ENCODE measurements around the gene SPAST.
"Not testable (repeated sequence)": the region's sequence is repeated elsewhere in the genome, so short reads cannot be mapped to it uniquely, and the experiment has no call there.

Gene SPAST

DNA sequence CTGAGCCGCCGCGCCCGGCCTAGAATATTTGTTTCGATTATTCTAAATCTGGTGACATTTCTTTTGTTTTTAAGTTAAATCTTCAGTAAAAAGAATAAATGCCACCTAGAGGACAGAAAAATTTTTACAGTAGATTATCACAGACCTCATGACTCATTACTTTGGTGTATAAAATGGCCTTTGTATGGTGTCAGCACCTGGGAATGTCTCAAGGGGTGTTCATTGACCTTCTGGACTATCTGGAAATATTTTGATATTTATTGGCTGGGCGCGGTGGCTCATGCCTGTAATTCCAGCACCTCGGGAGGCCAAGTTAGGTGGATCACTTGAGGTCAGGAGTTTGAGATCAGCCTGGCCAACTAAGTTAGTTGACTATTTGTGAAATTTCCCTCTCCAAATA lies 72.1 kb downstream of the SPAST start:
- no peak overlapping the region for H3K9ac ChIP-seq (ENCODE audit: low read depth, low read length)
- H3K4me3 ChIP-seq (ENCODE audit: low read length) = no peak overlapping the region
- peaks cover 6% of the 10 kb centered on the region for H3K36me3 ChIP-seq (ENCODE audit: insufficient read depth, low read length)
- H3K4me2 ChIP-seq (ENCODE audit: low read length) = no peak overlapping the region
- peaks cover 6% of the 10 kb centered on the region for H3K4me1 ChIP-seq (ENCODE audit: control insufficient read depth, insufficient read depth, low read length)
- H3K27me3 ChIP-seq (ENCODE audit: control insufficient read depth, insufficient read depth, low read length) = no peaks in the 10 kb centered on the region
- H3K9me3 ChIP-seq (replicated peaks; ENCODE audit: low read length) = no peaks in the 10 kb centered on the region

- no peak overlapping the region for H3K9ac ChIP-seq (ENCODE audit: low read depth, low read length)
- no peak overlapping the region for H3K4me2 ChIP-seq (ENCODE audit: low read length)
- peaks cover 6% of the 10 kb centered on the region for H3K4me1 ChIP-seq (ENCODE audit: control insufficient read depth, insufficient read depth, low read length)
- peaks cover 6% of the 10 kb centered on the region for H3K36me3 ChIP-seq (ENCODE audit: insufficient read depth, low read length)
- H3K4me3 ChIP-seq (ENCODE audit: low read length) = no peak overlapping the region
- H3K27me3 ChIP-seq (ENCODE audit: control insufficient read depth, insufficient read depth, low read length) = no peaks in the 10 kb centered on the region
- no peaks in the 10 kb centered on the region for H3K9me3 ChIP-seq (replicated peaks; ENCODE audit: low read length)
Observed at GRCh38 chr2:32136097-32136496, 72.7 kb downstream of the SPAST start.

DNA sequence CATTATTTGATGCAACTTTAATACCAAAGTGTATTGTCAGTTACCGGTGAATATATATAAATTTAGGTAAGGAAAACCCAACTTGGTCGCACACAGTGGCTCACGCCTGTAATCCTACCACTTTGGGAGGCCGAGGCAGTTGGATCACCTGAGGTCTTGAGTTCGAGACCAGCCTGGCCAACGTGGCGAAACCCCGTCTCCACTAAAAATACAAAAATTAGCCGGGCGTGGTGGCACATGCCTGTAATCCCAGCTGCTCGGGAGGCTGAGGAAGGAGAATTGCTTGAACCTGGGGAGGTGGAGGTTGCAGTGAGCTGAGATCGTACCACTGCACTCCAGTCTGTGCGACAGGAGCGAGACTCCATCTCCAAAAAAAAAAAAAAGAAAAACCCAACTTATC lies 88.2 kb downstream of the SPAST start:
- not testable (repeated sequence) for H3K36me3 ChIP-seq (ENCODE audit: insufficient read depth, low read length); H3K4me1 ChIP-seq (ENCODE audit: control insufficient read depth, insufficient read depth, low read length); H3K4me3 ChIP-seq (ENCODE audit: low read length); H3K9ac ChIP-seq (ENCODE audit: low read depth, low read length); H3K4me2 ChIP-seq (ENCODE audit: low read length); H3K27me3 ChIP-seq (ENCODE audit: control insufficient read depth, insufficient read depth, low read length); H3K9me3 ChIP-seq (replicated peaks; ENCODE audit: low read length)

DNA sequence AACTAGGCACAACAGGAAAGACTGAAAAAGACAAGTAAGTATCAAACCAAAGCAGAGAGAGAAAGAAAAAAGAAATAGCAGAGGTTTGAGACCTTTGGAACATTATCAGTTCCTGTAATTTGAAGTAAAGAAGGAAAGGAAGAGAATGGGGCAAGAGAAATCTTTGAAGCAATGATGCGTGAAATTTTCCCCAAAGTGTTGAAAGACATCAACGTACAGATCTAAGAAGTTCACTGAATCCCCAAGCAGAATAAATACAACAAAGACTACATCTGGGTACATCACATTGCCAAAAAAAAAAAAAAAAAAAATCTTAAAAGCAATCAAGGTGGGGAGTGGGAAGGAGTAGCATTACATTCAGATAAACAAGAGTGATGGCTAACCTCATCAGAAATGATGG lies 96.3 kb downstream of the SPAST start:
- Histone ChIP-seq H3K9ac (ENCODE audit: low read depth, low read length) (no peak overlapping the region), H3K4me3 (ENCODE audit: low read length) (no peak overlapping the region), H3K4me1 (ENCODE audit: control insufficient read depth, insufficient read depth, low read length) (no peaks in the 10 kb centered on the region), H3K27me3 (ENCODE audit: control insufficient read depth, insufficient read depth, low read length) (no peaks in the 10 kb centered on the region), H3K4me2 (ENCODE audit: low read length) (no peak overlapping the region), H3K9me3 (replicated peaks; ENCODE audit: low read length) (no peaks in the 10 kb centered on the region), H3K36me3 (ENCODE audit: insufficient read depth, low read length) (no peaks in the 10 kb centered on the region)

DNA sequence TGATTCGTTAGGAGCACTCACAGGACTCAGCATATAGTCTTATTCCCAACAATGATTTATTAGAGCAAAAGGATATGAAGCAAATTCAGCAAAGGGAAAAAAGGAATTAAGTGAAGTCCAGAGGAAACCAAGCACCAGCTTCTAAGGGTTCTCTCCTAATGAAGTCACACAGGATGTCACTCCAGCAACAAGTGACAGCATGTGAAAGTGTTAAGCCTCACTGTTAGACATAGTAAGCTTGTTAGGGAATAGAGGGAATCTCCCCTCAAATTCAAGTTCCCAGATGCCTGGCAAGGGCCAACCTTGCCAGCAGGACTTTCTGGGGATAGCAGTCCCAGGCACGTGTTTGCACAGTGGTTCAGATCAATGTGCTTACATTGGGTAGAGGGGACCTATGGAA lies 97.9 kb downstream of the SPAST start:
- Histone ChIP-seq H3K4me1 (ENCODE audit: control insufficient read depth, insufficient read depth, low read length) (no peaks in the 10 kb centered on the region), H3K36me3 (ENCODE audit: insufficient read depth, low read length) (no peaks in the 10 kb centered on the region)

DNA sequence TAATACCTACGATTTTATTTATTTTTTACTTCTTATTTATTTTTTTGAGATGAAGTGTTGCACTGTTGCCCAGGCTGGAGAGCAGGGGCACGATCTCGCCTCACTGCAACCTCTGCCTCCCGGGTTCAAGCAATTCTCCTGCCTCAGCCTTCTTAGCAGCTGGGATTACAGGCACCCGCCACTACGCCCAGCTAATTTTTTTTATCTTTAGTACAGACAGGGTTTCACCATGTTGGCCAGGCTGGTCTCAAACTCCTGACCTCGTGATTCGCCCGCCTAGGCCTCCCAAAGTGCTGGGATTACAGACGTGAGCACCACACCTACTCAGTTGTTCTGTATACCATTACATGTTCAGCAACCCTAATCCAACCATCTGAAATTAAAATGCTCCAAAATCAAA lies 100.9 kb downstream of the SPAST start:
- not testable (repeated sequence) for H3K27me3 ChIP-seq (ENCODE audit: control insufficient read depth, insufficient read depth, low read length); H3K9me3 ChIP-seq (replicated peaks; ENCODE audit: low read length); H3K36me3 ChIP-seq (ENCODE audit: insufficient read depth, low read length); H3K9ac ChIP-seq (ENCODE audit: low read depth, low read length); H3K4me1 ChIP-seq (ENCODE audit: control insufficient read depth, insufficient read depth, low read length)
- H3K4me3 ChIP-seq (ENCODE audit: low read length) = peak overlapping the region; percentile 84
- peak overlapping the region; percentile 90 for H3K4me2 ChIP-seq (ENCODE audit: low read length)

More for the DNA sequence above, 97.9 kb downstream of the SPAST start:
- Histone ChIP-seq H3K4me3 (ENCODE audit: low read length) (no peak overlapping the region), H3K9me3 (replicated peaks; ENCODE audit: low read length) (no peaks in the 10 kb centered on the region), H3K27me3 (ENCODE audit: control insufficient read depth, insufficient read depth, low read length) (no peaks in the 10 kb centered on the region), H3K9ac (ENCODE audit: low read depth, low read length) (no peak overlapping the region), H3K4me2 (ENCODE audit: low read length) (no peak overlapping the region)

GRCh38 chr2:32165027-32165347 lies 101.6 kb downstream of the SPAST start:
- H3K9ac ChIP-seq (ENCODE audit: low read depth, low read length) = peak overlapping the region; percentile 92
- H3K36me3 ChIP-seq (ENCODE audit: insufficient read depth, low read length); H3K4me1 ChIP-seq (ENCODE audit: control insufficient read depth, insufficient read depth, low read length); H3K27me3 ChIP-seq (ENCODE audit: control insufficient read depth, insufficient read depth, low read length); H3K9me3 ChIP-seq (replicated peaks; ENCODE audit: low read length): not testable (repeated sequence)
- H3K4me3 ChIP-seq (ENCODE audit: low read length) = peak overlapping the region; percentile 84
- H3K4me2 ChIP-seq (ENCODE audit: low read length) = peak overlapping the region; percentile 90

DNA sequence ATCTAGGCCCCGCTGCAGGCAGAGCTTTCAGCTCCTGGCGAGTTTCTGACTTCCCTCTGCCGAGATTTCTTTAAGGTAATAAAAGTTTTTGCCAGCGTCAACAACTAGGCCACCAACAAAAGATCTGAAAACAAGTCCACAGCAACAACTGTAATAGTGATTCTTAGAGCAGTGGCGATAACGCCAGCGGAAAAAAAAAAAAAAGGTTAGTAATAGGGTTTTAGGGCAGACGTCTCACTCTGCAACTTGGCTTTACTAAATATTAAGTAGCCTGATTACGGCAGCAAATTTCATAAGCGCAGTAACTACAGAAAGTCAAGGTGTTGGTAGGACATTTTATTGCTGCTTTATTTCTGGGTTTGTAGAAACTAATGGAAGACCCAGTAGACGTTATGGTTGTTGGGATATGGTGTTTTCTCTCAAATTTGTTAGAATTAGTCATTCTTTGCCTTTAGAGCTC lies 102.8 kb downstream of the SPAST start:
- peak overlapping the region; percentile 84 for H3K4me3 ChIP-seq (ENCODE audit: low read length)
- no peaks in the 10 kb centered on the region for H3K9me3 ChIP-seq (replicated peaks; ENCODE audit: low read length)
- peak overlapping the region; percentile 92 for H3K9ac ChIP-seq (ENCODE audit: low read depth, low read length)
- H3K4me2 ChIP-seq (ENCODE audit: low read length) = peak overlapping the region; percentile 90
- H3K27me3 ChIP-seq (ENCODE audit: control insufficient read depth, insufficient read depth, low read length) = no peaks in the 10 kb centered on the region
- peaks cover 6% of the 10 kb centered on the region for H3K36me3 ChIP-seq (ENCODE audit: insufficient read depth, low read length)
- peaks cover 5% of the 10 kb centered on the region for H3K4me1 ChIP-seq (ENCODE audit: control insufficient read depth, insufficient read depth, low read length)

DNA sequence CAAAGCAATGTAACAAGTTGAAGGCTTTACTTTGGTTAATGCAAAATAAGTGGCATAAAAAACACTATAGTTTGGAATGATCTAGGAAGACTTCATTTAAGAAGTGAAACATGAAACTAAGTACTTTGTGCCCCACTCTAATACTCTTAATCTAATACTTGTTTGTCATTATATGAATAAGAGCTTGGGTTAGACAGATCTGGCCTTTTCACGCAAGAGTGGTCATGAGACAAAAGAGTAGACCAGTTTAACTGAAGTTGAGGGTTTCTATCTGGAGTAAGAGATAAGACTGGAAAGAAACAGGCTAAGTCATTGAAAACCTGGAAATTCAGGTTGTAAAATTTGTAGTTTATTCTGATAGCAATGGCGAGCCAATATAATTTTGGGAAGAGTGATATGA lies 105.2 kb downstream of the SPAST start:
- Histone ChIP-seq H3K27me3 (ENCODE audit: control insufficient read depth, insufficient read depth, low read length) (no peaks in the 10 kb centered on the region), H3K4me3 (ENCODE audit: low read length) (no peak overlapping the region), H3K9ac (ENCODE audit: low read depth, low read length) (no peak overlapping the region), H3K36me3 (ENCODE audit: insufficient read depth, low read length) (peaks cover 6% of the 10 kb centered on the region), H3K4me2 (ENCODE audit: low read length) (no peak overlapping the region), H3K9me3 (replicated peaks; ENCODE audit: low read length) (no peaks in the 10 kb centered on the region), H3K4me1 (ENCODE audit: control insufficient read depth, insufficient read depth, low read length) (peaks cover 5% of the 10 kb centered on the region)

GRCh38 chr2:32172870-32173269 lies 109.5 kb downstream of the SPAST start:
- Histone ChIP-seq H3K4me2 (ENCODE audit: low read length) (no peak overlapping the region), H3K27me3 (ENCODE audit: control insufficient read depth, insufficient read depth, low read length) (no peaks in the 10 kb centered on the region), H3K36me3 (ENCODE audit: insufficient read depth, low read length) (no peaks in the 10 kb centered on the region), H3K9me3 (replicated peaks; ENCODE audit: low read length) (no peaks in the 10 kb centered on the region), H3K4me3 (ENCODE audit: low read length) (no peak overlapping the region), H3K9ac (ENCODE audit: low read depth, low read length) (no peak overlapping the region), H3K4me1 (ENCODE audit: control insufficient read depth, insufficient read depth, low read length) (no peaks in the 10 kb centered on the region)

DNA sequence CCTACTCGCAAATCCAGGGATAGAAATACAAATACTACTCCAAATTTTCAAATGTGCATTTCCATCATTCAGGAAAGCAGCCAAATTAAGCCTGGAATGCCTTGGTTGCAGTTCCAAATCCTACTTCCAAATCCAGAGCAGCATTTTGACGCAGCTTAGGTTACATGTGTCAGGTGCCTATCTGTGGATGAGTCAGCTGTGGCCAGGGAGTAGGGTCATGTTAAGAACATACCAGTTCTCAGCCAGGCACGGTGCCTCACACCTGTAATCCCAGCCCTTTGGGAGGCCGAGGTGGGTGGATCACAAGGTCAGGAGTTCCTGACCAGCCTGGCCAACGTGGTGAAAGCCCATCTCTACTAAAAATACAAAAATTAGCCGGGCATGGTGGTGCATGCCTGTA lies 119.3 kb downstream of the SPAST start:
- H3K27me3 ChIP-seq (ENCODE audit: control insufficient read depth, insufficient read depth, low read length) = no peaks in the 10 kb centered on the region
- H3K4me3 ChIP-seq (ENCODE audit: low read length) = no peak overlapping the region
- no peaks in the 10 kb centered on the region for H3K9me3 ChIP-seq (replicated peaks; ENCODE audit: low read length)
- H3K36me3 ChIP-seq (ENCODE audit: insufficient read depth, low read length) = peaks cover 25% of the 10 kb centered on the region
- no peaks in the 10 kb centered on the region for H3K4me1 ChIP-seq (ENCODE audit: control insufficient read depth, insufficient read depth, low read length)
- no peak overlapping the region for H3K9ac ChIP-seq (ENCODE audit: low read depth, low read length)
- no peak overlapping the region for H3K4me2 ChIP-seq (ENCODE audit: low read length)

DNA sequence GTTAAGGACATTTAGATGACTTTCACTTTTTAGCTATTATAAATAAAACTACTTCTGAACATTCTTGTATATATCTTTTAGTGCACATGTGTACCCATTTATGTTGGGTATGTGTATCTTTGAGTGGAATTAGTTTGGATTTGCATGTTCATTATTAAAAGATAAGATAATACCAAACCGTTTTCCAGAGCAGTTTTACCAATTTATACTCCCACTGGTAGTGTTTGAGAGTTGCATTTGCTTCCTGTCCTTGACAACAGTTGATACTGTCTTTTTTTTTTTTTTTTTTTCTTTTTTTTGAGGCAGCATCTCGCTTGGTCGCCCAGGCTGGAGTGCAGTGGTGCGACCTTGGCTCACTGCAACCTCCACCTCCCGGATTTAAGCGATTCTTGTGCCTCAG lies 125.7 kb downstream of the SPAST start:
- no peaks in the 10 kb centered on the region for H3K9me3 ChIP-seq (replicated peaks; ENCODE audit: low read length)
- H3K4me3 ChIP-seq (ENCODE audit: low read length) = no peak overlapping the region
- H3K36me3 ChIP-seq (ENCODE audit: insufficient read depth, low read length) = peaks cover 16% of the 10 kb centered on the region
- no peak overlapping the region for H3K9ac ChIP-seq (ENCODE audit: low read depth, low read length)
- peaks cover 3% of the 10 kb centered on the region for H3K4me1 ChIP-seq (ENCODE audit: control insufficient read depth, insufficient read depth, low read length)
- no peak overlapping the region for H3K4me2 ChIP-seq (ENCODE audit: low read length)
- no peaks in the 10 kb centered on the region for H3K27me3 ChIP-seq (ENCODE audit: control insufficient read depth, insufficient read depth, low read length)

Measured in skeletal muscle satellite cell (primary cell).